SK-N-SH (cell line): ENCODE data around the gene HABP4. TPM values are rescaled to one million over a fixed set of nuclear protein-coding genes. Genes with fewer than 3 reads are reported as not detected.

ENCODE experiments used
- CTCF ChIA-PET: fragments of 300-600, 350-600 bp; formaldehyde crosslinking; extraction: SDS; loops from one replicate; lab custom pipeline; 2021; lab: Yijun Ruan, JAX
- POLR2A ChIA-PET: fragments of 350-600 bp; sonication (Branson Sonifier 250); formaldehyde crosslinking; extraction: SDS; loops from one replicate; lab custom pipeline; 2020; ENCODE audit warnings: antibody characterized with exemption, inconsistent platforms; lab: Yijun Ruan, JAX
- DNase-seq: peaks from one replicate; pipeline ENCODE4 v3.0.0; 2012
- H2AFZ ChIP-seq: fragments of 200-600 bp; sonication (generic); 2 replicates; pipeline ENCODE4 v1.8.1; 2016; ENCODE audit warnings: antibody characterized with exemption, mild to moderate bottlenecking, low read depth
- H3F3A ChIP-seq: fragments of 200-600 bp; sonication (generic); replicated peaks from 2 replicates; pipeline ENCODE3; 2016; ENCODE audit warnings: antibody characterized with exemption, mild to moderate bottlenecking; ENCODE audit not compliant: insufficient read depth
- H3K27ac ChIP-seq, 2 experiments: fragments of 200-500 bp in 1 of 2; fragments of 200-600 bp in 1 of 2; sonication (Bioruptor generic) in 1 of 2; sonication (generic), shearing (Covaris generic) in 1 of 2; 2 replicates each; pipeline versions ENCODE4 v1.5.1 to v1.6.1; 2014 to 2016; ENCODE audit warnings: low read depth in 2 of 2, inconsistent platforms in 1 of 2, low read length in 1 of 2, mild to moderate bottlenecking in 1 of 2, mixed read lengths in 1 of 2
- H3K27me3 ChIP-seq: fragments of 200-600 bp; sonication (generic), shearing (Covaris generic); 2 replicates; pipeline ENCODE4 v1.6.1; 2016; ENCODE audit warnings: mixed run types; ENCODE audit not compliant: insufficient read depth
- H3K36me3 ChIP-seq, 2 experiments: fragments of 200-500 bp in 1 of 2; fragments of 200-600 bp in 1 of 2; sonication (Bioruptor generic) in 1 of 2; sonication (generic) in 1 of 2; replicated peaks in 1 of 2; 2 replicates each; pipeline versions ENCODE3 to v1.5.1; 2014 to 2016; ENCODE audit warnings: low read length in 1 of 2, mild to moderate bottlenecking in 1 of 2; ENCODE audit not compliant: insufficient read depth in 2 of 2, control insufficient read depth in 1 of 2
- H3K4me1 ChIP-seq, 2 experiments: fragments of 200-500 bp in 1 of 2; fragments of 200-600 bp in 1 of 2; sonication (Bioruptor generic) in 1 of 2; sonication (generic), shearing (Covaris generic) in 1 of 2; 2 replicates each; pipeline versions ENCODE4 v1.5.1 to v1.6.1; 2014 to 2016; ENCODE audit warnings: low read depth in 1 of 2, low read length in 1 of 2, mixed run types in 1 of 2; ENCODE audit not compliant: insufficient read depth in 2 of 2, control insufficient read depth in 1 of 2
- H3K4me2 ChIP-seq: fragments of 200-600 bp; sonication (generic), shearing (Covaris generic); 2 replicates; pipeline ENCODE4 v1.6.1; 2017; ENCODE audit warnings: mixed run types
- H3K4me3 ChIP-seq, 2 experiments: fragments of 200-500 bp in 1 of 2; fragments of 200-600 bp in 1 of 2; sonication (Bioruptor generic) in 1 of 2; sonication (generic), shearing (Covaris generic) in 1 of 2; 2 replicates each; pipeline versions ENCODE4 v1.5.1 to v1.8.1; 2014 to 2016; ENCODE audit warnings: low read depth in 2 of 2, inconsistent platforms in 1 of 2, low read length in 1 of 2, mild to moderate bottlenecking in 1 of 2, mixed read lengths in 1 of 2, moderate library complexity in 1 of 2
- H3K79me2 ChIP-seq: fragments of 200-600 bp; sonication (generic); 2 replicates; pipeline ENCODE4 v1.8.1; 2017; ENCODE audit warnings: mild to moderate bottlenecking; ENCODE audit not compliant: insufficient read depth
- H3K9ac ChIP-seq: fragments of 200-600 bp; sonication (generic); 2 replicates; pipeline ENCODE4 v1.6.1; 2017; ENCODE audit warnings: mixed run types
- H3K9me2 ChIP-seq: fragments of 200-600 bp; sonication (generic); 2 replicates; pipeline ENCODE4 v1.6.1; 2017; ENCODE audit warnings: mixed run types
- H3K9me3 ChIP-seq: fragments of 200-600 bp; sonication (generic); 2 replicates; pipeline ENCODE4 v1.6.1; 2017; ENCODE audit warnings: mixed run types, mild to moderate bottlenecking, moderate library complexity
- H4K20me1 ChIP-seq: fragments of 200-600 bp; sonication (generic); 2 replicates; pipeline ENCODE4 v1.6.1; 2017; ENCODE audit warnings: mild to moderate bottlenecking, mixed run types; ENCODE audit not compliant: insufficient read depth
- EP300 ChIP-seq, 2 experiments: IDR thresholded peaks; 2 replicates each; pipeline versions ENCODE4 v1.4.0 to v1.6.1; 2012; ENCODE audit warnings: borderline replicate concordance in 1 of 2, low read depth in 1 of 2, low read length in 1 of 2
- FOSL2 ChIP-seq: IDR thresholded peaks from 2 replicates; pipeline ENCODE4 v1.4.0; 2012; ENCODE audit warnings: low read depth, mild to moderate bottlenecking, moderate library complexity, borderline replicate concordance
- GATA2 ChIP-seq: sonication (generic); formaldehyde crosslinking; IDR thresholded peaks from 2 replicates; pipeline ENCODE4 v1.5.0; 2020; ENCODE audit warnings: mild to moderate bottlenecking, missing genetic modification reagents
- MXI1 ChIP-seq: IDR thresholded peaks from 2 replicates; pipeline ENCODE4 v1.6.1; 2012; ENCODE audit warnings: mild to moderate bottlenecking, low read depth, low read length, improper control_type of control experiment
- POLR2AphosphoS5 ChIP-seq: IDR thresholded peaks from 2 replicates; pipeline ENCODE4 v1.6.1; 2012; ENCODE audit warnings: low read depth, low read length
- RCOR1 ChIP-seq: fragments of 150-350 bp; IDR thresholded peaks from 2 replicates; pipeline ENCODE4 v1.6.1; 2017; ENCODE audit warnings: antibody characterized with exemption, low read length
- SMC3 ChIP-seq: IDR thresholded peaks from 2 replicates; pipeline ENCODE4 v1.6.1; 2012; ENCODE audit warnings: low read depth, low read length, improper control_type of control experiment
- TCF12 ChIP-seq: IDR thresholded peaks from 2 replicates; pipeline ENCODE4 v1.4.0; 2012
- TEAD4 ChIP-seq: IDR thresholded peaks from 2 replicates; pipeline ENCODE4 v1.4.0; 2012; ENCODE audit warnings: mild to moderate bottlenecking, borderline replicate concordance; ENCODE audit not compliant: insufficient read depth
- WGBS: methylation state at CpG from one replicate; pipeline ENCODE4 v1.1.6; 2017; ENCODE audit warnings: low lambda C conversion rate; 5-methylcytosine and 5-hydroxymethylcytosine counted together
- polyA plus RNA-seq, 3 experiments: library from polyadenylated mRNA; depleted of rRNA; stranded (reverse); fragments of >200 nt; gene quantifications; 2 replicates each; pipeline ENCODE4 v1.2.3, GENCODE V29; 2012
- TF ChIP-seq, protein P1 (sequence below): IDR thresholded peaks from 2 replicates; pipeline ENCODE4 v1.4.0; 2012; ENCODE audit warnings: low read depth, borderline replicate concordance
- TF ChIP-seq, protein P2 (sequence below): IDR thresholded peaks from 2 replicates; pipeline ENCODE4 v1.6.1; 2012; ENCODE audit warnings: mild to moderate bottlenecking, low read depth, low read length, moderate library complexity
- TF ChIP-seq, protein P3 (sequence below): fragments of 200-600 bp; sonication (generic); IDR thresholded peaks from 2 replicates; pipeline ENCODE4 v1.6.1; 2017; ENCODE audit warnings: antibody characterized with exemption, mild to moderate bottlenecking, moderate library complexity

Gene HABP4
- polyA plus RNA-seq, 1 of the 3 experiments (the other 2 are of a cell fraction) = 19.0 TPM

DNA sequence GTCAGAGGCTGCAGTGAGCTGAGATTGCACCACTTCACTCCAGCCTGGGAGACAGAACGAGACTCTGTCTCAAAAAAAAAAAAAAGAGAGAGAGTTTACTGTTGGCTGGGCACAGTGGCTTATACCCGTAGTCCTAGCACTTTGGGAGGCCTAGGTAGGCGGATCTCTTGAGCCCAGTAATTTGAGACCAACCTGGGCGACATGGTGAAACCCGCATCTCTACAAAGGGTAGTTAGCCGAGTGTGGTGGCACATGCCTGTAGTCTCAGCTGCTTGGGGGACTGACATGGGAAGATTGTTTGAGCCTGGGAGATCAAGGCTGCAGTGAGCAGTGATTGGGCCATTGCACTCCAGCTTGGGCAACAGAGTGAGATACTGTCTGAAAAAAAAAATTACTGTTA lies 12.6 kb downstream of the HABP4 start:
- Histone ChIP-seq H3K9me3 (no peaks in the 10 kb centered on the region), H3F3A (peaks cover 9% of the 10 kb centered on the region), H3K9me2 (no peaks in the 10 kb centered on the region), H3K36me3 (peaks cover 5 to 28% of the 10 kb centered on the region in 2 experiments), H4K20me1 (no peaks in the 10 kb centered on the region), H3K4me2 (no peak overlapping the region), H3K27ac (no peak overlapping the region), H3K4me1 (peaks cover 0 to 13% of the 10 kb centered on the region in 2 experiments; a peak in 2 of 4 replicates), H2AFZ (no peak overlapping the region), H3K9ac (no peak overlapping the region), H3K27me3 (no peaks in the 10 kb centered on the region), H3K79me2 (peaks cover 42% of the 10 kb centered on the region), H3K4me3 (no peak overlapping the region)
- TF ChIP-seq, protein P1, sequence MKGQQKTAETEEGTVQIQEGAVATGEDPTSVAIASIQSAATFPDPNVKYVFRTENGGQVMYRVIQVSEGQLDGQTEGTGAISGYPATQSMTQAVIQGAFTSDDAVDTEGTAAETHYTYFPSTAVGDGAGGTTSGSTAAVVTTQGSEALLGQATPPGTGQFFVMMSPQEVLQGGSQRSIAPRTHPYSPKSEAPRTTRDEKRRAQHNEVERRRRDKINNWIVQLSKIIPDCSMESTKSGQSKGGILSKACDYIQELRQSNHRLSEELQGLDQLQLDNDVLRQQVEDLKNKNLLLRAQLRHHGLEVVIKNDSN = no peak
- no peak for TF ChIP-seq RCOR1
- TF ChIP-seq GATA2 (CRISPR knock-in tag) = no peak
- no peak for TF ChIP-seq SMC3
- TF ChIP-seq MXI1 = no peak
- TF ChIP-seq, protein P2, sequence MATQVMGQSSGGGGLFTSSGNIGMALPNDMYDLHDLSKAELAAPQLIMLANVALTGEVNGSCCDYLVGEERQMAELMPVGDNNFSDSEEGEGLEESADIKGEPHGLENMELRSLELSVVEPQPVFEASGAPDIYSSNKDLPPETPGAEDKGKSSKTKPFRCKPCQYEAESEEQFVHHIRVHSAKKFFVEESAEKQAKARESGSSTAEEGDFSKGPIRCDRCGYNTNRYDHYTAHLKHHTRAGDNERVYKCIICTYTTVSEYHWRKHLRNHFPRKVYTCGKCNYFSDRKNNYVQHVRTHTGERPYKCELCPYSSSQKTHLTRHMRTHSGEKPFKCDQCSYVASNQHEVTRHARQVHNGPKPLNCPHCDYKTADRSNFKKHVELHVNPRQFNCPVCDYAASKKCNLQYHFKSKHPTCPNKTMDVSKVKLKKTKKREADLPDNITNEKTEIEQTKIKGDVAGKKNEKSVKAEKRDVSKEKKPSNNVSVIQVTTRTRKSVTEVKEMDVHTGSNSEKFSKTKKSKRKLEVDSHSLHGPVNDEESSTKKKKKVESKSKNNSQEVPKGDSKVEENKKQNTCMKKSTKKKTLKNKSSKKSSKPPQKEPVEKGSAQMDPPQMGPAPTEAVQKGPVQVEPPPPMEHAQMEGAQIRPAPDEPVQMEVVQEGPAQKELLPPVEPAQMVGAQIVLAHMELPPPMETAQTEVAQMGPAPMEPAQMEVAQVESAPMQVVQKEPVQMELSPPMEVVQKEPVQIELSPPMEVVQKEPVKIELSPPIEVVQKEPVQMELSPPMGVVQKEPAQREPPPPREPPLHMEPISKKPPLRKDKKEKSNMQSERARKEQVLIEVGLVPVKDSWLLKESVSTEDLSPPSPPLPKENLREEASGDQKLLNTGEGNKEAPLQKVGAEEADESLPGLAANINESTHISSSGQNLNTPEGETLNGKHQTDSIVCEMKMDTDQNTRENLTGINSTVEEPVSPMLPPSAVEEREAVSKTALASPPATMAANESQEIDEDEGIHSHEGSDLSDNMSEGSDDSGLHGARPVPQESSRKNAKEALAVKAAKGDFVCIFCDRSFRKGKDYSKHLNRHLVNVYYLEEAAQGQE = no peak
- 94% methylated on average over 6 of the region's 6 CpGs for WGBS
- ChIA-PET CTCF (interaction anchor here (2.4 kb wide), 1 partner anchor 10 kb away, joined by 7 read pairs; no protein-coding TSS in a partner anchor), POLR2A (no interaction called here)
- no peak for DNase-seq

DNA sequence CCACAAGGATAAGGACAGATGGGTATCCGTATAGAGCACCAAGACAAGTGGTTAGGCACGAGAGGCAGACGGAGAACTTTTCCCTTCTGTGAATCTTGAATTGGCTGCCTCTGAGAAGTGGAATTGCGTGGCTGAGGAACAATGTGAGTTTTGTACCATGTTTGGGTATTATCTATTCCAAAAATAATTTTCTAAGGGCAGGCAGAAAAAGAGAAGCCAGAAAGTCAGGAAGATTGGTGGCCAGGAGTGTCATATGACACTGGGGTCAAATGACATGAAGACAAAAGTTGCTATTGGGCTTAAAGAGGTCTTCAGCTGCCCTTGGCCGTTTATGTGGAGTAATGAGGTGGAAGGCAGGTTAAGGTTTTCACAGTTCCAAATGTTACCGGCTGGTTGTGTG lies 14.5 kb downstream of the HABP4 start:
- no peak overlapping the region for H3K9ac ChIP-seq
- no peak overlapping the region for H2AFZ ChIP-seq
- CTCF ChIA-PET = interaction anchor here (1.9 kb wide), 1 partner anchor 11 kb away, joined by 6 read pairs; no protein-coding TSS in a partner anchor
- peaks cover 25% of the 10 kb centered on the region; the same call in 1 of the 2 replicates for H3K79me2 ChIP-seq
- WGBS = 82% methylated on average over 6 of the region's 6 CpGs
- POLR2A ChIA-PET = no interaction called here
- no peak for DNase-seq
- peaks cover 6 to 28% of the 10 kb centered on the region in 2 experiments for H3K36me3 ChIP-seq
- H3F3A ChIP-seq = peaks cover 8% of the 10 kb centered on the region
- TF ChIP-seq FOSL2 (no peak), TEAD4 (no peak), MXI1 (no peak), TCF12 (no peak), EP300 (IDR thresholded peaks at IDR 0.05; ENCODE audit: borderline replicate concordance in 1 of 2, low read depth in 1 of 2, low read length in 1 of 2) (no peak), POLR2AphosphoS5 (no peak)
- TF ChIP-seq, protein P3, sequence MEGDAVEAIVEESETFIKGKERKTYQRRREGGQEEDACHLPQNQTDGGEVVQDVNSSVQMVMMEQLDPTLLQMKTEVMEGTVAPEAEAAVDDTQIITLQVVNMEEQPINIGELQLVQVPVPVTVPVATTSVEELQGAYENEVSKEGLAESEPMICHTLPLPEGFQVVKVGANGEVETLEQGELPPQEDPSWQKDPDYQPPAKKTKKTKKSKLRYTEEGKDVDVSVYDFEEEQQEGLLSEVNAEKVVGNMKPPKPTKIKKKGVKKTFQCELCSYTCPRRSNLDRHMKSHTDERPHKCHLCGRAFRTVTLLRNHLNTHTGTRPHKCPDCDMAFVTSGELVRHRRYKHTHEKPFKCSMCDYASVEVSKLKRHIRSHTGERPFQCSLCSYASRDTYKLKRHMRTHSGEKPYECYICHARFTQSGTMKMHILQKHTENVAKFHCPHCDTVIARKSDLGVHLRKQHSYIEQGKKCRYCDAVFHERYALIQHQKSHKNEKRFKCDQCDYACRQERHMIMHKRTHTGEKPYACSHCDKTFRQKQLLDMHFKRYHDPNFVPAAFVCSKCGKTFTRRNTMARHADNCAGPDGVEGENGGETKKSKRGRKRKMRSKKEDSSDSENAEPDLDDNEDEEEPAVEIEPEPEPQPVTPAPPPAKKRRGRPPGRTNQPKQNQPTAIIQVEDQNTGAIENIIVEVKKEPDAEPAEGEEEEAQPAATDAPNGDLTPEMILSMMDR = no peak
- peaks cover 0 to 11% of the 10 kb centered on the region in 2 experiments; a peak in 2 of 4 replicates for H3K4me1 ChIP-seq
- H3K4me3 ChIP-seq = no peak overlapping the region
- no peaks in the 10 kb centered on the region for H3K27me3 ChIP-seq
- H3K9me2 ChIP-seq = no peaks in the 10 kb centered on the region
- H3K4me2 ChIP-seq = no peak overlapping the region
- H3K9me3 ChIP-seq = no peaks in the 10 kb centered on the region
- no peak overlapping the region for H3K27ac ChIP-seq
- no peaks in the 10 kb centered on the region for H4K20me1 ChIP-seq
